HG02642 (cell line): ENCODE results near the gene MAB21L2.
"Not testable (repeated sequence)": the region's sequence is repeated elsewhere in the genome, so short reads cannot be mapped to it uniquely, and the experiment has no call there.

Experiments
- ATAC-seq: cut with Tn5 transposase; IDR thresholded peaks from one replicate; pipeline ENCODE4 v1.9.1; 2021; ENCODE audit warnings: mild to moderate bottlenecking; ENCODE audit not compliant: unreplicated experiment, poor library complexity

Gene MAB21L2

GRCh38 chr4:150582146-150582872, at the start of gene MAB21L2:
Gene MAB21L2, plus strand, starts transcription at chr4:150582151. Its CDS starts 879 bp downstream, at chr4:150583030.
- no peak for ATAC-seq

- no peak for ATAC-seq
These were observed 48.3 kb upstream of the MAB21L2 start for GRCh38 chr4:150533673-150534072.

- no peak for ATAC-seq
These were observed 47.1 kb upstream of the MAB21L2 start for GRCh38 chr4:150534818-150535217.

- ATAC-seq = not testable (repeated sequence)
These were observed 44.0 kb upstream of the MAB21L2 start for GRCh38 chr4:150537911-150538310.

- ATAC-seq = no peak
These were observed 41.4 kb upstream of the MAB21L2 start for GRCh38 chr4:150540536-150540935.

GRCh38 chr4:150540959-150541360, 41.0 kb upstream of the MAB21L2 start:
- no peak for ATAC-seq

GRCh38 chr4:150541681-150542080, 40.3 kb upstream of the MAB21L2 start:
- no peak for ATAC-seq

- no peak for ATAC-seq
These were observed 38.9 kb upstream of the MAB21L2 start for GRCh38 chr4:150543042-150543441.

GRCh38 chr4:150546286-150546685, 35.7 kb upstream of the MAB21L2 start:
- no peak for ATAC-seq

- ATAC-seq = no peak
These were observed 34.7 kb upstream of the MAB21L2 start for GRCh38 chr4:150547154-150547838.

- not testable (repeated sequence) for ATAC-seq
These were observed 24.1 kb upstream of the MAB21L2 start for GRCh38 chr4:150557811-150558210.

GRCh38 chr4:150561143-150561737, 20.7 kb upstream of the MAB21L2 start:
- no peak for ATAC-seq

- no peak for ATAC-seq
These were observed 19.7 kb upstream of the MAB21L2 start for GRCh38 chr4:150562250-150562649.

- ATAC-seq = no peak
These were observed 19.2 kb upstream of the MAB21L2 start for GRCh38 chr4:150562751-150563150.

GRCh38 chr4:150564967-150565366, 17.0 kb upstream of the MAB21L2 start:
- ATAC-seq = not testable (repeated sequence)

GRCh38 chr4:150567070-150567469, 14.9 kb upstream of the MAB21L2 start:
- ATAC-seq = no peak

GRCh38 chr4:150569384-150569987, 12.5 kb upstream of the MAB21L2 start:
- ATAC-seq = no peak

- ATAC-seq = no peak
These were observed 11.9 kb upstream of the MAB21L2 start for GRCh38 chr4:150569998-150570535.

GRCh38 chr4:150570862-150571261, 11.1 kb upstream of the MAB21L2 start:
- ATAC-seq = no peak

- ATAC-seq = no peak
These were observed 9.0 kb upstream of the MAB21L2 start for GRCh38 chr4:150572704-150573504.
